OCI-LY3 (cell line): ENCODE measurements around the gene MAP3K15.

Source experiments
- CTCF ChIP-seq: fragments of 200-600, 300-600 bp; sonication (generic); IDR thresholded peaks from 2 replicates; pipeline ENCODE4 v1.5.1; 2014; ENCODE audit warnings: antibody characterized with exemption, low read length, low read depth
- EZH2phosphoT487 ChIP-seq: fragments of 200-600 bp; shearing (Covaris generic); IDR thresholded peaks from 2 replicates; pipeline ENCODE4 v1.6.1; 2018; ENCODE audit warnings: antibody characterized with exemption, mixed run types, low read depth

GRCh38 chrX:19513383-19513782 is 1.9 kb downstream of the MAP3K15 start:
- no peak for TF ChIP-seq CTCF
- no peak for TF ChIP-seq EZH2phosphoT487
